HepG2 (cell line): Measurements from ENCODE around the gene TANGO6. TPM values are rescaled to one million over a fixed set of nuclear protein-coding genes. Genes with fewer than 3 reads are reported as not detected.

Experiments used
- AHR ChIP-seq: IDR thresholded peaks from 2 replicates; pipeline ENCODE4 v1.6.1; 2018; ENCODE audit warnings: missing genetic modification reagents, missing compliant biosample characterization
- GFI1 ChIP-seq: sonication (generic); formaldehyde crosslinking; IDR thresholded peaks from 2 replicates; pipeline ENCODE4 v1.5.0; 2020; ENCODE audit warnings: missing genetic modification reagents, mild to moderate bottlenecking, borderline replicate concordance
- KLF9 ChIP-seq: IDR thresholded peaks from 2 replicates; pipeline ENCODE4 v1.6.1; 2016; ENCODE audit warnings: low read depth
- MEIS2 ChIP-seq: sonication (generic); formaldehyde crosslinking; IDR thresholded peaks from 2 replicates; pipeline ENCODE4 v1.9.0; 2021; ENCODE audit warnings: mild to moderate bottlenecking, missing genetic modification reagents
- NFKB2 ChIP-seq: sonication (generic); formaldehyde crosslinking; IDR thresholded peaks from 2 replicates; pipeline ENCODE4 v1.4.0; 2020; ENCODE audit warnings: missing genetic modification reagents, borderline replicate concordance
- NR2C2 ChIP-seq: sonication (generic); formaldehyde crosslinking; IDR thresholded peaks from 2 replicates; pipeline ENCODE4 v1.4.0; 2020; ENCODE audit warnings: missing genetic modification reagents, mild to moderate bottlenecking, moderate library complexity, borderline replicate concordance
- RBFOX2 ChIP-seq: fragments of 200-400 bp; formaldehyde crosslinking; IDR thresholded peaks from 2 replicates; pipeline ENCODE4 v1.6.1; 2017; ENCODE audit warnings: low read depth, mild to moderate bottlenecking, low read length
- SAFB2 ChIP-seq: sonication (generic); formaldehyde crosslinking; IDR thresholded peaks from 2 replicates; pipeline ENCODE4 v1.5.1; 2020; ENCODE audit warnings: missing genetic modification reagents, low read depth, mild to moderate bottlenecking, borderline replicate concordance
- SNAI1 ChIP-seq: sonication (generic); formaldehyde crosslinking; IDR thresholded peaks from 2 replicates; pipeline ENCODE4 v1.5.0; 2020; ENCODE audit warnings: mild to moderate bottlenecking, missing genetic modification reagents, borderline replicate concordance
- ZBTB42 ChIP-seq: sonication (generic); formaldehyde crosslinking; IDR thresholded peaks from 2 replicates; pipeline ENCODE4 v1.5.0; 2020; ENCODE audit warnings: mild to moderate bottlenecking, missing genetic modification reagents
- ZNF460 ChIP-seq: sonication (generic); formaldehyde crosslinking; IDR thresholded peaks from 2 replicates; pipeline ENCODE4 v1.5.1; 2020; ENCODE audit warnings: missing genetic modification reagents, mild to moderate bottlenecking, borderline replicate concordance
- ZNF562 ChIP-seq: sonication (generic); formaldehyde crosslinking; IDR thresholded peaks from 2 replicates; pipeline ENCODE4 v1.8.0; 2022; ENCODE audit warnings: missing genetic modification reagents, borderline replicate concordance
- ZNF605 ChIP-seq: sonication (generic); formaldehyde crosslinking; IDR thresholded peaks from 2 replicates; pipeline ENCODE4 v1.8.0; 2022; ENCODE audit warnings: mild to moderate bottlenecking, missing genetic modification reagents
- ZNF761 ChIP-seq: sonication (generic); formaldehyde crosslinking; conservative IDR thresholded peaks from 2 replicates; pipeline ENCODE4 v1.4.0; 2020; ENCODE audit warnings: mild to moderate bottlenecking, missing genetic modification reagents
- ZNF839 ChIP-seq: sonication (generic); formaldehyde crosslinking; IDR thresholded peaks from 2 replicates; pipeline ENCODE4 v1.4.0; 2020; ENCODE audit warnings: missing genetic modification reagents, mild to moderate bottlenecking, borderline replicate concordance
- ZNF883 ChIP-seq: sonication (generic); formaldehyde crosslinking; IDR thresholded peaks from 2 replicates; pipeline ENCODE4 v1.5.1; 2020; ENCODE audit warnings: mild to moderate bottlenecking, missing genetic modification reagents; ENCODE audit errors: not compliant biosample characterization
- polyA plus RNA-seq, 8 experiments: library from polyadenylated mRNA; depleted of rRNA in 3 of 8; stranded (reverse) in 7 of 8; unstranded in 1 of 8; fragments of >200 nt; fragmentation: Illumina TruSeq in 4 of 8; extraction: Trizol in 4 of 8; gene quantifications; 2 replicates each; pipeline versions ENCODE4 v1.2.1 to v1.2.3, GENCODE V29; 2011 to 2016; ENCODE audit warnings: low read depth in 4 of 8, missing spikeins in 1 of 8, mixed read lengths in 1 of 8; ENCODE audit not compliant: insufficient read depth in 1 of 8
- total RNA-seq, 5 experiments: library from RNA; depleted of rRNA; stranded (reverse); fragments of >200 nt; fragmentation: Illumina TruSeq; extraction: Trizol; gene quantifications; 2 replicates each; pipeline ENCODE4 v1.2.3, GENCODE V29; 2016; ENCODE audit warnings: low read depth in 1 of 5
- TF ChIP-seq, protein P1 (sequence below): sonication (generic); formaldehyde crosslinking; IDR thresholded peaks from 2 replicates; pipeline ENCODE4 v1.8.0; 2022; ENCODE audit warnings: mild to moderate bottlenecking, missing genetic modification reagents, borderline replicate concordance
- TF ChIP-seq, protein P2 (sequence below): sonication (generic); formaldehyde crosslinking; IDR thresholded peaks from 2 replicates; pipeline ENCODE4 v1.4.0; 2020; ENCODE audit warnings: missing genetic modification reagents
- TF ChIP-seq, protein P3 (sequence below): sonication (generic); formaldehyde crosslinking; IDR thresholded peaks from 2 replicates; pipeline ENCODE4 v1.5.0; 2020; ENCODE audit warnings: missing genetic modification reagents, mild to moderate bottlenecking, borderline replicate concordance
- TF ChIP-seq, protein P4 (sequence below): sonication (generic); formaldehyde crosslinking; IDR thresholded peaks from 2 replicates; pipeline ENCODE4 v1.5.0; 2020; ENCODE audit warnings: missing genetic modification reagents
- TF ChIP-seq, protein P5 (sequence below): sonication (generic); formaldehyde crosslinking; IDR thresholded peaks from 2 replicates; pipeline ENCODE4 v1.5.1; 2020; ENCODE audit warnings: missing genetic modification reagents, mild to moderate bottlenecking, borderline replicate concordance

The TANGO6 gene
- total and polyA plus RNA-seq, 2 of the 13 experiments (the other 11 are each of a cell fraction or from before 2014, with no cell fraction given), result 7.2 to 13.3 TPM

DNA sequence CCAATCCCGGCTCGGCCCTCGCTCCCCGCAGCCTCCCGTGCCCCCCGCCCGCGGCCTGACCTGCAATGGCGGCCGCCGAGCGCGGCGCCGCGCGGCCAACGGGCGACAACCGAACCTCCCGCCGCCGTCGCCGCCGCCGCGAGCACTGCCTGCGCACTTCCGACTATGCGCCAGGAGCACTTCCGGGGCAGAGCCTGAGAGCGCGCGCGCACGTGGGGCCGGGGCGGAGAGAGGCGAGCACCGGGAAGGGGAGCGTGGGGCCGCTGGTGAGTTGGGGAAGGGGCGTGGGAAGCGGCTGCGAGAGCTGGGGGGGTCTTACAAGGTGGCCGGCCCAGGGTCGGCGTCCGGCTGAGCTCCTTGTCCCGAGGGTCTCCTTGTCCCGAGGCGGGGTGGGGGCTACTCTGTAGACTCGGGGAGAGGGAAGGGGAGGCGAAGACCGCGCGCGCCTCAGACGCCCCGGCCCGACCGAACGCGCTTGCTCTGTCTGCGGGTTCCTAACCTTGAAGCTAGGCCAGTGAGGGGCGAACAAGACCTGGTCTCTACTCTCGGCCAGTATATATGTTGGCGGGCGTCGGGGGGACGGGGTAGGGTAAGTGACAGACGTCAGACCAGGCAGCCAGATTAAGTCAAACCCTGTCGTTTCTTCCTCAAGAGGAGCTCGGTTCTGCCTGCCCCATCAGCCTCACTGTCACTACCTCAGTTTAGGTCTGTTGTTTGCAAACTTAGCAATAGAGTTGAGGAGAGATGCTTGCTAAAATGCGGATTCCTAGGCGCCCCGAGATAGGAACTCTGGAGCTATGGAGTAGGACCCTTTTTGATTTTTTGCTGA lies 289.3 kb downstream of the TANGO6 start, which contains the start of the genes CHTF8 and UTP4 (continued):
- TF ChIP-seq, protein P1, sequence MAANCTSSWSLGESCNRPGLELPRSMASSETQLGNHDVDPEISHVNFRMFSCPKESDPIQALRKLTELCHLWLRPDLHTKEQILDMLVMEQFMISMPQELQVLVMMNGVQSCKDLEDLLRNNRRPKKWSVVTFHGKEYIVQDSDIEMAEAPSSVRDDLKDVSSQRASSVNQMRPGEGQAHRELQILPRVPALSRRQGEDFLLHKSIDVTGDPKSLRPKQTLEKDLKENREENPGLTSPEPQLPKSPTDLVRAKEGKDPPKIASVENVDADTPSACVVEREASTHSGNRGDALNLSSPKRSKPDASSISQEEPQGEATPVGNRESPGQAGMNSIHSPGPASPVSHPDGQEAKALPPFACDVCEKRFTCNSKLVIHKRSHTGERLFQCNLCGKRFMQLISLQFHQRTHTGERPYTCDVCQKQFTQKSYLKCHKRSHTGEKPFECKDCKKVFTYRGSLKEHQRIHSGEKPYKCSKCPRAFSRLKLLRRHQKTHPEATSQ (CRISPR knock-in tag), result 0 out of 2 replicates have a peak, but pooled peaks have one; percentile 53
- peak; percentile 99 for TF ChIP-seq NR2C2 (CRISPR knock-in tag)
- TF ChIP-seq SNAI1, result no peak
- TF ChIP-seq RBFOX2, result peak; percentile 99
- no peak for TF ChIP-seq ZNF839 (CRISPR knock-in tag)
- TF ChIP-seq ZBTB42 (CRISPR knock-in tag), result no peak
- TF ChIP-seq, protein P2, sequence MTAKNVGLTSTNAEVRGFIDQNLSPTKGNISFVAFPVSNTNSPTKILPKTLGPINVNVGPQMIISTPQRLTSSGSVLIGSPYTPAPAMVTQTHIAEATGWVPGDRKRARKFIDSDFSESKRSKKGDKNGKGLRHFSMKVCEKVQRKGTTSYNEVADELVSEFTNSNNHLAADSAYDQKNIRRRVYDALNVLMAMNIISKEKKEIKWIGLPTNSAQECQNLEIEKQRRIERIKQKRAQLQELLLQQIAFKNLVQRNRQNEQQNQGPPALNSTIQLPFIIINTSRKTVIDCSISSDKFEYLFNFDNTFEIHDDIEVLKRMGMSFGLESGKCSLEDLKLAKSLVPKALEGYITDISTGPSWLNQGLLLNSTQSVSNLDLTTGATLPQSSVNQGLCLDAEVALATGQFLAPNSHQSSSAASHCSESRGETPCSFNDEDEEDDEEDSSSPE, result peak; percentile 90
- TF ChIP-seq MEIS2 (CRISPR knock-in tag), result peak; percentile 29; the same call in 1 of the 2 replicates
- TF ChIP-seq ZNF562, result peak; percentile 20; the same call in 1 of the 2 replicates
- no peak for TF ChIP-seq ZNF605
- TF ChIP-seq, protein P3, sequence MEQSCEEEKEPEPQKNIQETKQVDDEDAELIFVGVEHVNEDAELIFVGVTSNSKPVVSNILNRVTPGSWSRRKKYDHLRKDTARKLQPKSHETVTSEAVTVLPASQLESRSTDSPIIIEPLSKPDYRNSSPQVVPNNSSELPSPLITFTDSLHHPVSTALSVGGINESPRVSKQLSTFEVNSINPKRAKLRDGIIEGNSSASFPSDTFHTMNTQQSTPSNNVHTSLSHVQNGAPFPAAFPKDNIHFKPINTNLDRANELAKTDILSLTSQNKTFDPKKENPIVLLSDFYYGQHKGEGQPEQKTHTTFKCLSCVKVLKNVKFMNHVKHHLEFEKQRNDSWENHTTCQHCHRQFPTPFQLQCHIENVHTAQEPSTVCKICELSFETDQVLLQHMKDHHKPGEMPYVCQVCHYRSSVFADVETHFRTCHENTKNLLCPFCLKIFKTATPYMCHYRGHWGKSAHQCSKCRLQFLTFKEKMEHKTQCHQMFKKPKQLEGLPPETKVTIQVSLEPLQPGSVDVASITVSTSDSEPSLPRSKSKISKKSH (CRISPR knock-in tag), result peak; percentile 33; the same call in 1 of the 2 replicates
- TF ChIP-seq ZNF460, result no peak
- peak; percentile 52; the same call in 1 of the 2 replicates for TF ChIP-seq KLF9 (CRISPR knock-in tag)
- peak; percentile 90; the same call in 1 of the 2 replicates for TF ChIP-seq ZNF761 (CRISPR knock-in tag)
- TF ChIP-seq GFI1 (CRISPR knock-in tag), result no peak
- TF ChIP-seq, protein P4, sequence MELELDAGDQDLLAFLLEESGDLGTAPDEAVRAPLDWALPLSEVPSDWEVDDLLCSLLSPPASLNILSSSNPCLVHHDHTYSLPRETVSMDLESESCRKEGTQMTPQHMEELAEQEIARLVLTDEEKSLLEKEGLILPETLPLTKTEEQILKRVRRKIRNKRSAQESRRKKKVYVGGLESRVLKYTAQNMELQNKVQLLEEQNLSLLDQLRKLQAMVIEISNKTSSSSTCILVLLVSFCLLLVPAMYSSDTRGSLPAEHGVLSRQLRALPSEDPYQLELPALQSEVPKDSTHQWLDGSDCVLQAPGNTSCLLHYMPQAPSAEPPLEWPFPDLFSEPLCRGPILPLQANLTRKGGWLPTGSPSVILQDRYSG (CRISPR knock-in tag), result 0 out of 2 replicates have a peak, but pooled peaks have one; percentile 56
- peak; percentile 64 for TF ChIP-seq ZNF883
- peak; percentile 18; the same call in 1 of the 2 replicates for TF ChIP-seq AHR (CRISPR knock-in tag)
- TF ChIP-seq SAFB2 (CRISPR knock-in tag), result peak; percentile 34
- peak; percentile 71; the same call in 1 of the 2 replicates for TF ChIP-seq NFKB2
- TF ChIP-seq, protein P5, sequence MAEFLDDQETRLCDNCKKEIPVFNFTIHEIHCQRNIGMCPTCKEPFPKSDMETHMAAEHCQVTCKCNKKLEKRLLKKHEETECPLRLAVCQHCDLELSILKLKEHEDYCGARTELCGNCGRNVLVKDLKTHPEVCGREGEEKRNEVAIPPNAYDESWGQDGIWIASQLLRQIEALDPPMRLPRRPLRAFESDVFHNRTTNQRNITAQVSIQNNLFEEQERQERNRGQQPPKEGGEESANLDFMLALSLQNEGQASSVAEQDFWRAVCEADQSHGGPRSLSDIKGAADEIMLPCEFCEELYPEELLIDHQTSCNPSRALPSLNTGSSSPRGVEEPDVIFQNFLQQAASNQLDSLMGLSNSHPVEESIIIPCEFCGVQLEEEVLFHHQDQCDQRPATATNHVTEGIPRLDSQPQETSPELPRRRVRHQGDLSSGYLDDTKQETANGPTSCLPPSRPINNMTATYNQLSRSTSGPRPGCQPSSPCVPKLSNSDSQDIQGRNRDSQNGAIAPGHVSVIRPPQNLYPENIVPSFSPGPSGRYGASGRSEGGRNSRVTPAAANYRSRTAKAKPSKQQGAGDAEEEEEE, result no peak
